Measurements from ENCODE around the gene STX19.
"Not testable (repeated sequence)": the region's sequence is repeated elsewhere in the genome, so short reads cannot be mapped to it uniquely, and the experiment has no call there.

STX19 gene

GRCh38 chr3:94028093-94028837, at the start of gene STX19:
Gene STX19, minus strand, starts transcription at chr3:94028597. Its CDS starts 13,328 bp downstream, at chr3:94015269.
- no peak for DNase-seq (ENCODE audit: low read depth in 2 of 2)

- no peak for DNase-seq (ENCODE audit: low read depth in 2 of 2)
These were observed 47.7 kb upstream of the STX19 start for GRCh38 chr3:94076055-94076454.

DNA sequence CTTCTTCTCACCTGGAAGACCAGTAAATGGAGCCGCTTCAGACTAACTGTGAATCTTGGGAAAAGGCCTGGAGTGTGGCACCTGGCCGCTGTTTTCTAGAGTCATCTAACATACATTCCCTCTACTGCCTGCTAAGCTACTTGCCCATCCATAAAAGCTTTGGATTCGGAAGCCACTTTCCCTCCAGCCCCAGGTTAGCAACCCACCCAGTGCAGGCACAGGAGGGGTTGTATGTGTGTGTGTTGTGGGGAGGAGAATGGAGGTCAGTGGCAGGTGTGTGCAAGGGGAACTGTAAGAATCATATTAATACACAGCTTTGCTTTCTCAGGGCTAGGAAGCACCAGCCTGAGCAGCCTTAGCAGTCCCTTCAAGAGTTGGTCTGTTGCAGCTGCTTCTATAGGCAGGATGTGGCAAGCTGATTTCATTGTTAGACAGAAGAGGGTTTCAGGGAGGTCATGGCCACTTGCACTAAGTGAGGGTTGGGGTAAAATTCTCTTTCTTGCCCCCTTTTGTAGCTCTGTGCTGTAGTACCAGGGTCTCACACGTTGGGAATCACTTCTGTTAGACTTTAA, 43.4 kb upstream of the STX19 start:
- no peak for DNase-seq (ENCODE audit: low read depth in 2 of 2)

GRCh38 chr3:94070341-94070911, 42.0 kb upstream of the STX19 start:
- DNase-seq (ENCODE audit: low read depth in 2 of 2) = no peak

DNA sequence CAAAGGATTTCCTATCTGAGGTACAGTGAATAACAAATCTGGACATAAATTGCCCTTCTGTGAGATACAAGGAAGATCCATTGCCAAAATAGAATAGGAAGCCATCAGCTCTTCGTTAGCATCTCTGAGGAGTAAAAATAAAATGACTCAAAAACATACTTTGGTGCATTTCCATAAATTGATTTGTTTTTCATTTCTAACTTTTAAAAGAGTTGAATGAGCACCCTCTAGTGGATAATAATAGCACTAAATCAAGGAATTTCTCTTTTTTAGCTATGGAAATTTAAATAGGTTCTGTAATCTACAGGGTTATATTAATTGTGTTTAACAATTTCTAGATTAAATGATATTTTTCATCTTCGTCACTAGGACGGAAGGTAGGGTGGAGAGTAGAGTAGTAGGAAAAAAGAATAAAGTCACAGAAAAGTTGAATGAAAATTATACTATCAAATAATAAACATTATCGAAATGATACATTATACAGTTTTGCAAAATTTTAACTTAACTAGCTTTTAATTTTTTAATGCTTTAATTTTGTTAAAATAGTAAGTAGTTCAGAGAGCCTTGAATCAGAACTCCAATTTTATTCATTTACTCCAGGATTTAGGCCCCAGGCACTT, 40.9 kb upstream of the STX19 start:
- DNase-seq (ENCODE audit: low read depth in 2 of 2) = no peak

DNA sequence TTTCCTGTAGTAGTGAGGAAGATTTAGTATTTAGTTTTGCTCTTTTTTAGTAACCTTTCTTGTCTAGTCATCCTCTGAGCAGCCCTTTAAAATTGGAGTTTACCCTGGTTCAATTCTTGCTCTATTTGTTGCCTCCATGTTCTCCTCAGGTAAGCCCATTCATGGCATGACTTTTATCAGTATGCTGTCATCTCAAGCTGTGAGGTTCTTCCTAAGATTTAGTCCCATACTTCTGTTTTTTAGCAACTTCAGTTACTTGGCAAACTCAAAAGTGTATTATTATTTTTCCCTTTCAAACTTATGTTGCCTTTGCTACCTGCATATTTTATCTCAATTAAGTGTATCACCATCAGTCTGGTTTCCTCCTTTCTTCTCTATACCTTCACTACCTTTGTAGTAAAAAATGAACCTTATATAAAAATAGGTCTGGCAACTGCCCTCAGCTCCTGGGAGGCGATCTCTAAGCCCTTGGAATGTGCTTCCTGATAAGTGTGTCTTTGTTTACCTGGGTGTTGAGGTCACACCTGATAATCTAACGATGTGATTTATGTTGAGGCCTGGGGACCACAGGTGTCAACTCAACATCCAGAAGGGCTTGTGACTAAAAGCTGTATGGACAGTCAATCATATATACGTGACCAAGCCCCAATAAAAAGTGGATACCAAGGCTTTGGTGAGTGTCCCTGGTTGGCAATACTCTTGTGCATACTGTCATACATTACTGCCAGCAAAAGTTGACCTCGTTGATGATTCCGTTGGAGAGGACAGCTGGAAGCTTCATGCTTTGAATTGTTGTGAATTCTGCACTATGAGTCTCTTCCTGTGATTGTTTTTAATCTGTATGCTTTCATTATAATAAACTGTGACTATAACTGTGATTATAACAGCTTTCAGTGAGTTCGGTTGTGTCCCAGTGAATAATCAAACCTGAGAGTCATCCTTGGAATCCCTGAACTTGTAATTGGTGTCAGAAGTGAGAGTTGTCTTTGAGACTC, 38.4 kb upstream of the STX19 start:
- no peak for DNase-seq (ENCODE audit: low read depth in 2 of 2)

GRCh38 chr3:94065819-94066480, 37.6 kb upstream of the STX19 start:
- no peak for DNase-seq (ENCODE audit: low read depth in 2 of 2)

- no peak for DNase-seq (ENCODE audit: low read depth in 2 of 2)
These were observed 36.7 kb upstream of the STX19 start for GRCh38 chr3:94065122-94065521.

GRCh38 chr3:94064243-94064860, 36.0 kb upstream of the STX19 start:
- DNase-seq (ENCODE audit: low read depth in 2 of 2) = no peak

DNA sequence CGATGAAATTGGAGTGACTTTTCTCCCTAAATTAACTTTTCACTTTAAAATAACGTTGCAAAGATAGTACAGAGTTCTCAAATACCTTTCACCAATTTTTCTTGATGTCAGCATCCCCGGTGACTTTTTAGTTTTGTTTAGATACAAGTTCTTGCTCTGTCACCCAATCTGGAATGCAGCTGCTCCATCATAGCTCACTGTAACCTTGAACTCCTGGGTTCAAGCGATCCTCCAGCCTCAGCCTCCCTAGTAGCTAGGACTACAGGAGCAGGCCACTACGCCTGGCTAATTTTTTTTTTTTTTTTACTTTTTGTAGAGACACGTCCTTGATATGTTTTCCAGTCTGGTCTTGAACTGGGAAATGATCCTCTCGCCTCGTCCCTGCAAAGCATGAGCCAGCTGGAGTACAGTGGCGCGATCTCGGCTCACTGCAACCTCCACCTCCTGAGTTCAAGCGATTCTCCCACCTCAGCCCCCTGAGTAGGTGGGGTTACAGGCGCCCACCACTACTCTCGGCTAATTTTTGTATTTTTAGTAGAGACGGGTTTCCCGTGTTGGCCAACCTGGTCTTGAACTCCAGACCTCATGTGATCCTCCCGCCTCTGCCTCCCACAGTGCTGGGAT, 35.2 kb upstream of the STX19 start:
- DNase-seq (ENCODE audit: low read depth in 2 of 2) = no peak

GRCh38 chr3:94062513-94063404, 34.4 kb upstream of the STX19 start, which contains the start of the genes DHFR2 and NSUN3:
Gene DHFR2, minus strand, starts transcription at chr3:94062916. Its CDS starts 1,405 bp downstream, at chr3:94061511.
Gene NSUN3, plus strand, starts transcription at chr3:94063061. Its CDS starts 66 bp downstream, at chr3:94063127.
- peak; percentile 70 to 72 for DNase-seq (ENCODE audit: low read depth in 2 of 2)

- no peak for DNase-seq (ENCODE audit: low read depth in 2 of 2)
These were observed 32.9 kb upstream of the STX19 start for GRCh38 chr3:94061297-94061696.

DNA sequence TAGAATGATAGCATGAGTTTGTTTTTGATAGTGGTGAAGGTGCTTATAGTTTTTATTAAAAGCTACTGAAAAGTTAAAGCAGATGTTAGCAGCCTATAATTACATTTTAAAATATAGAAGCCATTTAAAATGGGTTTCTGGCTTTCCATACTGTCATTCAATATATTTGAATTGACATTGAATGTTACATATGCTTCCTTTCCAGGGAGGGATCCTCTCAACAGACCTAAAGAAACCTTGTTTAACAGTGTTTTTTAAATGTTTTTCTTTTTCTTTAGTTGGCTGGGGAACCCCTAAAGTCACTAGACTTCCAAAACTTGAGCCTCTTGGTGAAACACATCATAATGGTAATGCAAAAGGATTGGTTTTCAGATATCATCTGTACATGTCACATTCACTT, 22.1 kb upstream of the STX19 start:
- no peak for DNase-seq (ENCODE audit: low read depth in 2 of 2)

GRCh38 chr3:94049267-94049666, 20.9 kb upstream of the STX19 start:
- DNase-seq (ENCODE audit: low read depth in 2 of 2) = no peak

- DNase-seq (ENCODE audit: low read depth in 2 of 2) = no peak
These were observed 18.1 kb upstream of the STX19 start for GRCh38 chr3:94046533-94046932.

- DNase-seq (ENCODE audit: low read depth in 2 of 2) = not testable (repeated sequence)
These were observed 15.9 kb upstream of the STX19 start for GRCh38 chr3:94044100-94044936.

- DNase-seq (ENCODE audit: low read depth in 2 of 2) = no peak
These were observed 14.9 kb upstream of the STX19 start for GRCh38 chr3:94043285-94043684.
